Activated CD4-positive, alpha-beta T cell treated with anti-CD3 and anti-CD28 coated beads, Interleukin-2, amount 10 ng/mL, durations not matched to agents 24 days and 14 days (primary cell): ENCODE measurements around the gene PLEKHA5. TPM values are rescaled to one million over a fixed set of nuclear protein-coding genes. Genes with fewer than 3 reads are reported as not detected.
A peak's percentile ranks its signal among the peaks of the same experiment; 100 is the strongest.

Experiments
- DNase-seq: peaks from one replicate; pipeline ENCODE4 v3.0.0; 2022
- H3K27ac Mint-ChIP-seq: one replicate; pipeline ENCODE4 v1.8.0; 2022; ENCODE audit warnings: mild to moderate bottlenecking, mixed read lengths
- H3K27me3 Mint-ChIP-seq: one replicate; pipeline ENCODE4 v1.8.0; 2022; ENCODE audit warnings: mixed read lengths
- H3K36me3 Mint-ChIP-seq: one replicate; pipeline ENCODE4 v1.8.0; 2022; ENCODE audit warnings: low read depth, mild to moderate bottlenecking, mixed read lengths
- H3K4me1 Mint-ChIP-seq: one replicate; pipeline ENCODE4 v1.8.0; 2021; ENCODE audit warnings: mixed read lengths
- H3K4me3 Mint-ChIP-seq: one replicate; pipeline ENCODE4 v1.8.0; 2022; ENCODE audit warnings: mild to moderate bottlenecking, moderate library complexity, mixed read lengths
- H3K9me3 Mint-ChIP-seq: one replicate; pipeline ENCODE4 v1.8.0; 2021; ENCODE audit warnings: mixed read lengths
- intact Hi-C: fragments of 100-400 bp; cut with micrococcal nuclease; formaldehyde crosslinking; loops from one replicate; pipeline ENCODE4 v1.15.1; 2023
- total RNA-seq: library from RNA; stranded (reverse); gene quantifications from 2 replicates; pipeline ENCODE4 v1.2.3, GENCODE V29; 2022

PLEKHA5 gene
- total RNA-seq, 1 donor from 2014 or later = 2.3 TPM

DNA sequence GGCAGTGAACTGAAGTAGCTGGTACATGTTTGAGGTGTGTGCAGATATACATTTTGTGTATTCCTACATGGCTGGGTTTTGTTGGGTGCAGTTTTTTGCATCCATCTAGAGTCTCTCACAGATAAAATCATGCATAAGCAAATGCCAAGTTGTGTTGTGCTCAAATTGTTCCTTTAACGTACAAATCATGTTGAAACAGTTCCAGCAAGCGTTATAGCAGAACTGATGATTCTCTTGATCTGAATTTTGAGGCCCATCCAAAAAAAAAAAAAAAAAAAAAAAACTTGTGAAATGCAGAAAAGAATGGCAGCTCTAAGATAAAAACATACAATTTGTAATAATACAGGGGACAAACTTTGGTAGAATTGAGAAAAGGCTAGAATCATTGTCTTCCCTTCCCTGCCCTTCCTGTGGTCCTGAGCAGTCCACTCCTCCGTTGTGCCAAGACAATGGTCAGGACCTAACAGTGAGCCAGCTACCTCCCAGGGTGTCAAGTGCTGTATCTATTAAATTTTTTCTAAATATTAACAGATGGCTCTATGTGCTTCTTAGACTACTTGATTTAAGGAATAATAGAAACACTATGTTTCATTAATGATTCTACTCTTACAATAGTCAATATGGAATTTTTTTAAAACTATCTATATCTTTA lies 122.1 kb downstream of the PLEKHA5 start:
- DNase-seq = no peak
- intact Hi-C loops = no loop called here
- Mint-ChIP-seq H3K36me3 (no peaks in the 10 kb centered on the region), H3K4me1 (no peaks in the 10 kb centered on the region), H3K27ac (no peak overlapping the region), H3K27me3 (peaks cover 2% of the 10 kb centered on the region), H3K9me3 (no peaks in the 10 kb centered on the region), H3K4me3 (no peak overlapping the region)

DNA sequence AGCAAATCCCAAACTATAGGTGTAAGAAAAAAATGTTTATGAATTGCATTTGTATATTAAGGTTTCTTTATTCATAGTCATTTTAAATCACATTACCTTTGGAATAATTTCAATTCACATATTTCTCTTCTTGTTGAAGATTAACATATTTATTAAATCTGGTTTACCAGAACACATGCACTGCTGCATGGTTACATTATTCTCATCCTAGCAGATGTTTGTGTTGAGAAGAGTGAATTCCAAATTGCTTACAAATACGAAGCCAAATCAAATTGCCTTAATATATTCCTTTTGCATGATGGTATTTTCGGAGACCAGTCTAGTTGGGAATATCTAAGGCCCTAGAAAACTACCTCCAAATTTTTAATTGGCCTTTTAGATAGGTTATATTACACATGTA lies 130.6 kb downstream of the PLEKHA5 start:
- H3K9me3 Mint-ChIP-seq = no peaks in the 10 kb centered on the region
- DNase-seq = no peak

DNA sequence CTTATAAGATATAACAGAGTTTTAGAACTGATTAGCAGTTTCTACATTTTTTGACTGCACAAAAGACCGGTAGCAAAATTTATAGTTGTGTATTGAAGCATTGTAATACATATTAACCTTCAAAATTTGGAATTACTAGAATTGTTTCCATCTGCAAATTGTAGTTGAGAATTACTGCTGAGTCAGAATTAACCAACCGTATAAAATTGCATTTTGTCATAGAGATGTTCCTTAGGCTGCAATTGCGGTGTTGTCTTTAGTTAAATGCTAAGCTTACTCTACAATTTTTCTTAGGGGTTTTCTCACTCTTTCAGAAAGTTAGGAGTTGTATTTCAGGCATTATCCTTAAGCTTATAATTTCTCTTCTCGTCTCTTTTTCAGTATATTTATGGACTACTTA lies 132.2 kb downstream of the PLEKHA5 start:
- Mint-ChIP-seq H3K9me3 (no peaks in the 10 kb centered on the region), H3K4me3 (no peak overlapping the region), H3K27me3 (no peaks in the 10 kb centered on the region), H3K4me1 (no peaks in the 10 kb centered on the region), H3K27ac (no peak overlapping the region), H3K36me3 (no peaks in the 10 kb centered on the region)
- intact Hi-C loops = no loop called here
- no peak for DNase-seq

More for the DNA sequence above, 130.6 kb downstream of the PLEKHA5 start:
- intact Hi-C loops = no loop called here
- H3K4me3 Mint-ChIP-seq = no peak overlapping the region
- no peaks in the 10 kb centered on the region for H3K4me1 Mint-ChIP-seq
- no peak overlapping the region for H3K27ac Mint-ChIP-seq
- peaks cover 2% of the 10 kb centered on the region for H3K27me3 Mint-ChIP-seq
- H3K36me3 Mint-ChIP-seq = no peaks in the 10 kb centered on the region

DNA sequence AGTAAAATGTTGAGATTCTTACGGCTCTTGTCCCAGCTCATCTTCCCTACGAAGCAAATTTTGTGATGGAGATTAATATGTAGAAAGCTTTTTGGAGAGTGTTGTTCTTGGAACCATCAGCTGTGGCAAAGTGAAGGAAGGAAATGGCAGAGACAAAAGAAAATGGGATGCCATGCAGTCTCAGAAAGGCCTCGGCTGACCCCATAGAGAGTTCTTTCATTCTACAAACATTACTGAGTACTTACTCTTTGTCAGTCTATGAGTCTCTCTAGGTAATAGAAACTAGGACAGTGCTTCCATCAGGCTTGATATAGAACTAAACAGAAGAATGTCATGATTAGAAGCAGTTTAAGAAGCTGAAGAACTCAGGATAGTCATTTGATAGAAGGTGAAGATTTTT lies 134.1 kb downstream of the PLEKHA5 start:
- intact Hi-C loops = no loop called here
- Mint-ChIP-seq H3K9me3 (no peaks in the 10 kb centered on the region), H3K27me3 (no peaks in the 10 kb centered on the region), H3K27ac (no peak overlapping the region), H3K4me1 (no peaks in the 10 kb centered on the region), H3K4me3 (no peak overlapping the region), H3K36me3 (no peaks in the 10 kb centered on the region)
- DNase-seq = no peak

DNA sequence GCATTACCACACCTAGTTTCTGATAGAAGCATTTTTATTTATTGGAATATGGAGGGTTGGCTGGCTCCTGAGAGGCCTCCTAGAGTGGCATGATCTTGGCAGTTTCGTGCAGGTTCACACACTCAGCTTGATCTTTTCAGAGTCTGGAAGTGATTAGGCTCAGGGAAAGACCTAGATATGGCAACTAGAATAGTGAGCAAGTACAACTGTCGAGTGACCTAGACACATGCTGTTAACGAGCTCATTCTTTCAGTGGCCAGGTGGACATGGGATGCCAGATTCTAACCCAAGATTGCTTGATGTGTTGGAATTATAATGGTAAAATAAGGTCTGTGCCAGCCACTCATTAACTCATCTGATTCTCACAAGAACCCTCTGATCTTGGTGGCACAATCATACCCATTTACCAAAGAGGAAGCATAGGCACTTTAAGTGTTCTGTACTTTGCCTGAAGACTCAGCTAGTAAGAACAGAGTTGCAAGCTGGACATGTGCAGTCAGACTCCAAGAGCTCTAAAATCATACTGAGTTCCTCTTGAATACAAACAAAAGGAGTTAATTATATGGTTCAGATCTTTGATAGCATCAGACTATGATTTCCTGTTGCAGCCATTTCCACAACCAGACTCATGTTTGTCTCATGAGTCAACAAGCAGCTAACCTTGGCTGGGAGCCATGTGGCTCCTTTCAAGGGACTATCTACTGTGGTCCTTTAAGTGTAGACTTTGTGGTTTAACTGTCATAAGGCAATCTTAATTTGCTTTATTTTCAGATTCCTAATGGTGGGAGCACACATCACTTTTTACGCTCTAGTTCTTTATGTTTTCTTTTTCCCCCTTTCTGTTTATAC lies 144.2 kb downstream of the PLEKHA5 start:
- peak; percentile 64 for DNase-seq
- no peaks in the 10 kb centered on the region for H3K36me3 Mint-ChIP-seq
- intact Hi-C loops = no loop called here
- H3K4me1 Mint-ChIP-seq = peaks cover 5% of the 10 kb centered on the region
- H3K27me3 Mint-ChIP-seq = peaks cover 3% of the 10 kb centered on the region
- no peaks in the 10 kb centered on the region for H3K9me3 Mint-ChIP-seq
- no peak overlapping the region for H3K4me3 Mint-ChIP-seq
- H3K27ac Mint-ChIP-seq = no peak overlapping the region

DNA sequence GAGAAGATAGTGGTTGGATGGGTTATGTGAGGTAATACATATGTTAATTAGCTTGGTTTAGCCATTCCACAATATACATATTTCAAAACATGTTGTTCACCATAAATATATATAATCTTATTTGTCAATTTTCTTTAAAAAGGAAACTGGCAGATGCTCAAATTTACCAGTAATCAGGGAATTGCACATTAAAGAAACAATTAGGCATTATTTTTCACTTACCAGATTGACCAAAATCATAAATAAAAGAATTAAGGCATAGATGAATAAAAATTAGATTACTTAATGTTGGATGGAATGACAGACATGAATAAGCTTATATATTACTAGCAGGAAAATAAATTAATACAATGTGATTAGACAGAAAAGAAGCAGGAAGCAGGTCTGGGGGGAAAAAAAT lies 147.2 kb downstream of the PLEKHA5 start:
- intact Hi-C loops = no loop called here
- Mint-ChIP-seq H3K9me3 (no peaks in the 10 kb centered on the region), H3K27me3 (peaks cover 3% of the 10 kb centered on the region), H3K27ac (no peak overlapping the region), H3K36me3 (no peaks in the 10 kb centered on the region), H3K4me3 (no peak overlapping the region), H3K4me1 (peaks cover 5% of the 10 kb centered on the region)
- no peak for DNase-seq

DNA sequence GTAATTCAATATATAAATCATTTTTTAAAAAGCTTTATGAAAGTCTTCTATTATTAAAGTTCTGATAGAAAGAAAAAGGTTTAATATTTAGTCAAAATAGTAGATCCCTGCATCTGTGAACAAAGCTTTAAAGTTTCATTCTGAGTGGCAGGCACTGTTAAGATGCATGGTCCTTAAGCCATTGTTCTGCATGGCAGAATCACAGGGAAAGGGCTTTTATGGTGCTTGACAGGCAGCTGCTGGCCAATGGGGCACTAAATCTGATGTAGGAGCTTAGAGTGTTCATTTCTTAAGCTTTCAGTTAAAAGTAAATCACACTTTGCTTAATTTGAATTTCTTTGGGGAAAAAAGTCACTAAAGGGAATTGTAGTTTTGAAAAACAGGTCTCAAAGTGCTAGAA lies 148.2 kb downstream of the PLEKHA5 start:
- no peak for DNase-seq
- Mint-ChIP-seq H3K27ac (no peak overlapping the region), H3K36me3 (no peaks in the 10 kb centered on the region), H3K4me1 (peaks cover 5% of the 10 kb centered on the region), H3K4me3 (no peak overlapping the region), H3K27me3 (peaks cover 3% of the 10 kb centered on the region), H3K9me3 (no peaks in the 10 kb centered on the region)
- intact Hi-C loops = no loop called here

DNA sequence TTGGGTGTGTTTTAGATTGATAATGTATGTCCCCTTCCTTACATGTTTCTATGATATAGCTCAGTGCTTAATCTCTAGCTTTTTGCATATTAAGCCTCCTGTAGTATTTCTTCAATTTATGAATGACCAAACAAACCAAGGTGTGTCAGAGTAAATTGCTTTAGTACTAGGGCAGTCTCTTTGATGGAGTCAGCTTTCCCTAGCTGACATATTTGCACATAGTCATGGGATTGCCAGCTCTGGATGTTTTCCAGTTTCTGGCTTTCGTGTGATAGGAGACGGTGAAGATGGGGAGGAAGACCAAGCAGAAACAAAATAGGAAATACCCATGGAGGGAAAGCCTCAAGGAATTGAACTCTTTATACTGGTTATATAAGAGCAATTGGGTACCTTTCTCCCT lies 148.9 kb downstream of the PLEKHA5 start:
- H3K27ac Mint-ChIP-seq = no peak overlapping the region
- H3K9me3 Mint-ChIP-seq = no peaks in the 10 kb centered on the region
- H3K4me1 Mint-ChIP-seq = peaks cover 5% of the 10 kb centered on the region
- no peak overlapping the region for H3K4me3 Mint-ChIP-seq
- no peak for DNase-seq
- H3K36me3 Mint-ChIP-seq = no peaks in the 10 kb centered on the region
- peaks cover 3% of the 10 kb centered on the region for H3K27me3 Mint-ChIP-seq
- intact Hi-C loops = no loop called here

DNA sequence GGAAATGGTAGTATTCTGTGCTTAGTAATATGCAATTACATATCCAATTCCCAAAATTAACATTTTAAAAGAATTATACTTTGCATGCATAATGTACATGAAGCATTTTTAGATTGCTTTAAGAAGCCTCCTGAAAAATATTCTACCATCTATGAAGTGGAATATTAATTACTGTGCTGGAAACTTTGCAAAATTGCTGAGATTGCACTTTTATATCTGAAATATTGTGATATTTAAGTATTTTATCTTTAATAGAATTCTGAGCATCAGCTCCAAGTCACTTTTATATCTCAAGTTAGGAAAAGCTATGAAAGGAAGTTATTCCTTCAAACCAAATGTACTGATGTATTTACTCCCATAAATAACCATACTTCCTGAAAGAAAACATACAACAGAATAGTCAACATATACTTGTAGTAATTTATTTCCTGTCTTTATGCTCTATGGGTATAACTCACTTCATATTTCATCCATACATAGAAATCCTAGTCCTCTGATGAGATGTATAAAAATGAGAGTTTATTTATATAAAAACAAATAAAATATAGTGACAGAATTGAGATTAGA lies 152.7 kb downstream of the PLEKHA5 start:
- Mint-ChIP-seq H3K27ac (no peak overlapping the region), H3K27me3 (peaks cover 3% of the 10 kb centered on the region), H3K4me1 (no peaks in the 10 kb centered on the region), H3K9me3 (no peaks in the 10 kb centered on the region), H3K36me3 (no peaks in the 10 kb centered on the region), H3K4me3 (no peak overlapping the region)
- intact Hi-C loops = no loop called here
- DNase-seq = no peak

DNA sequence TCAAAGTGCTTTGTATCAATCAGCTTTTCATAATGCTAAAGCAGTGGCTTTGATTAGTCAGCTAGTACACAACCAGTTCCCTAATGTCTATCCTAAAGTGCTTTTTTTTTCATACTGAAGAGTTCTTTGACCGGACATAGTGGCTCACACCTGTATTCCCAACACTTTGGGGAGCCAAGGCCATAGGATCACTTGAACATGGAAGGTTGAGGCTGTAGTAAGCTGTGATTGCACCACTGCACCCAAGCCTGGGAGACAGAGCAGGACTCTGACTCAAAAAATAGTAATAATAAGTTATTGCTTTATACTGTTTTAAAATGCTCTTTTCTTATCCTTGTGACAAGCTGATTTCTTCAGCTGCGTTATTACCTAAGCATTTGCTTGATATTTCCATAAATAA lies 155.1 kb downstream of the PLEKHA5 start:
- Mint-ChIP-seq H3K4me3 (no peak overlapping the region), H3K36me3 (no peaks in the 10 kb centered on the region), H3K4me1 (no peaks in the 10 kb centered on the region), H3K27me3 (no peaks in the 10 kb centered on the region), H3K9me3 (no peaks in the 10 kb centered on the region), H3K27ac (no peak overlapping the region)
- intact Hi-C loops = no loop called here
- DNase-seq = no peak

DNA sequence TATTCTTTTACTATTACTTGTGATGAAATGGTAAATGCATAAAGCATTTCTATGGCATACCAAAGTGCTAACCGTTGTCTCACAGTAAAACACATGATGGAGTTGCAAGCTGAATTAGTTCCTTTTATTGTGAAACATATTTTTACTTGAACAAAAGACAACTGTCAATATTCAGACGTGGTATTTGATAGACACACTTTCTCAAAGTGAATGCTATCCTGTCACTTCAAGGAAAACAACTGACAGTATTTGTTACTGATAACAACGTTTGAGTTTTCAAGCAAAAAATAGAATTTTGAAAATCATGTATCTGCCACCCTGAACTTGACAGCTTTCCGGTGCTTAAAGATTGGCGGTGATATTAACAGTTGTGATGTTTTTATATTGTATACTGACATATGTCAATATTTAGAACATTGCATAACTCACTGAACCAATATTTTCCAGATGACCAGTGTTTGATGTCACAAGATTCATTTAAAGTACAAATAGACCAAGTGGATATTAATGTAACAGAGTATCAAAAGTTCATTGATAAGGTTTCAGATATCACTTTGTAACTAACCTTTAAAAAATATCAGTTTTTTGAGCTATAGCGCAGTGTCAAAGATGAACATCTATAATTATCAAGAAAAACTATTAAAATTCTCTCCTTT lies 156.4 kb downstream of the PLEKHA5 start:
- intact Hi-C loops = no loop called here
- Mint-ChIP-seq H3K4me1 (no peaks in the 10 kb centered on the region), H3K36me3 (no peaks in the 10 kb centered on the region), H3K9me3 (no peaks in the 10 kb centered on the region), H3K27me3 (no peaks in the 10 kb centered on the region), H3K4me3 (no peak overlapping the region), H3K27ac (no peak overlapping the region)
- no peak for DNase-seq

DNA sequence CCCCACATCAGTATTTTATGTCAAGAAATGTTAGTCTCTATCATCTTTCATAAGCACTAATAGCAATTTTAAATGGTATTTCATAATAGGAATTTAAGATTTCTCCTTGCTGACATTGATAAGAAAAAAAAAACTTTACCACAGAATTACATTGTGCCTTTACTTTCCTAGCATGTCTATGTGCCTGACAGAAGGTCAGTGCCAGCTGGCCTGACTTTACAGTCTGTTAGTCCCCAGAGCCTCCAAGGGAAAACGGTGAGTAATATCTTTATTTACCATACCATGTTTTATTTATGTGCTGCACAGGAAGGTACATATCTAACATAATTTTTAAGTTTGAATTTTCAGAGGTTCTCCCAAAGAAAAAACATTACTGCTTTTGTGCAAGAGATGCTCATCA lies 157.8 kb downstream of the PLEKHA5 start:
- intact Hi-C loops = no loop called here
- no peaks in the 10 kb centered on the region for H3K9me3 Mint-ChIP-seq
- no peaks in the 10 kb centered on the region for H3K27me3 Mint-ChIP-seq
- H3K27ac Mint-ChIP-seq = no peak overlapping the region
- DNase-seq = no peak
- no peaks in the 10 kb centered on the region for H3K4me1 Mint-ChIP-seq
- H3K4me3 Mint-ChIP-seq = no peak overlapping the region
- no peaks in the 10 kb centered on the region for H3K36me3 Mint-ChIP-seq

DNA sequence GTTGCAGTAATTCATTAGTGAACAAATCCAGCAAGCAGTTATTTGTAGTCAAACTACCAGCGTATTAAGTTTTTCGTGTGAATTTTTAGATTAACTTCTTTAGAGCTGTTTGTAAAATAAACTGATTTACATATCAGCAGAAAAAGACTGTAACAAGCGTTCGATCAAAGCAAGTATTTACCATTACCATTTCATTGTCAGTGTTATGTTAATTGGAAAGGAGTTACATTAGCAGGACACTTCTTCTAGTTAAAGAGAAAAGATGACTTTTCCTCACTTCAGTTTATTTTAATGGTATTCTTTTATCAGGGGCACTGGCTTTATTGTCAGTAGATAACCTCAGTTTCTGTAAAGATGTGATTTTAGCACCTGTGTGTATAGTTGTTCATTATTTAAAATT lies 158.6 kb downstream of the PLEKHA5 start:
- intact Hi-C loops = no loop called here
- H3K27ac Mint-ChIP-seq = no peak overlapping the region
- H3K4me3 Mint-ChIP-seq = no peak overlapping the region
- H3K4me1 Mint-ChIP-seq = no peaks in the 10 kb centered on the region
- H3K9me3 Mint-ChIP-seq = no peaks in the 10 kb centered on the region
- no peaks in the 10 kb centered on the region for H3K36me3 Mint-ChIP-seq
- DNase-seq = no peak
- H3K27me3 Mint-ChIP-seq = no peaks in the 10 kb centered on the region

DNA sequence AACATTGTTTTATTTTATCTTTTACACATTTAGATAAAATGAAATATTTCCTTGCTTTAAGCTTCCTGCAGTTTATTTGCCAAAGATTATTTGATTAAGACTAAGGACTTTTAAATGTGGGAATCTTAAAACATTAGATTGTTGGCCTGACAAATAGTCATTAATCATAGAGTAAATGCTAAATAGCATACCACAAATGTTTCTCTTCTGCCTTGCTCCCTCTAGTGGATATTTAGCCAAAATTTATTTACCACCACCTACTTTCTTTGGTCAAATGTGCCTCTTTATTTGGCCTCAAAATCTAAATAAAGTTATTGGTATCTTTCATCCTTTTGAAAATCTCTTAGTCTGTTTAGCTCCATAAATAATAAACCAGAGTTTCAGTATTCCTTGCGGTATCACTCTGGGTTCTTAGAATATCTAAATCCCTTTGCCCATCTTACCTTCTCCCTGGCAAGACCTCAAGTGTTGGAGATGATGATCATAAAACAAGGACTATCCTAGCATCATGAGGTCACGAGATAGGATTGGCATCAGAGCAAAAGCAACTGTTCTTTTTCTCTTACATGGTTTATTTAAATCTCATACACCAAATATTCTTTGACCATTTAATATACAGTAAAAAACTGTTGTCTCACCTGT lies 159.2 kb downstream of the PLEKHA5 start:
- no peak overlapping the region for H3K4me3 Mint-ChIP-seq
- no peak overlapping the region for H3K27ac Mint-ChIP-seq
- no peak for DNase-seq
- intact Hi-C loops = no loop called here
- H3K4me1 Mint-ChIP-seq = no peaks in the 10 kb centered on the region
- no peaks in the 10 kb centered on the region for H3K9me3 Mint-ChIP-seq
- no peaks in the 10 kb centered on the region for H3K36me3 Mint-ChIP-seq
- H3K27me3 Mint-ChIP-seq = peaks cover 1% of the 10 kb centered on the region
